GM19035 (cell line): Measurements from ENCODE around the gene HSF2.
A peak's percentile ranks its signal among the peaks of the same experiment; 100 is the strongest.

ENCODE experiments used
- ATAC-seq: cut with Tn5 transposase; IDR thresholded peaks from one replicate; pipeline ENCODE4 v1.9.1; 2021; ENCODE audit not compliant: unreplicated experiment

HSF2 gene

GRCh38 chr6:122399348-122400120 lies at the start of gene HSF2:
HSF2 (plus strand) TSS chr6:122399652; CDS start chr6:122399738, 86 bp downstream.
- ATAC-seq, result peak; percentile 98

- no peak for ATAC-seq
These were observed 46.3 kb upstream of the HSF2 start for GRCh38 chr6:122352981-122353664.

GRCh38 chr6:122360809-122361208 lies 38.6 kb upstream of the HSF2 start:
- no peak for ATAC-seq

GRCh38 chr6:122361314-122361979 lies 38.0 kb upstream of the HSF2 start:
- no peak for ATAC-seq

- ATAC-seq, result no peak
These were observed 35.5 kb upstream of the HSF2 start for GRCh38 chr6:122363769-122364483.

GRCh38 chr6:122365775-122366403 lies 33.6 kb upstream of the HSF2 start:
- ATAC-seq, result no peak

GRCh38 chr6:122367171-122367570 lies 32.3 kb upstream of the HSF2 start:
- no peak for ATAC-seq

- ATAC-seq, result no peak
These were observed 29.9 kb upstream of the HSF2 start for GRCh38 chr6:122369536-122369935.

- ATAC-seq, result no peak
These were observed 26.8 kb upstream of the HSF2 start for GRCh38 chr6:122372647-122373046.

- ATAC-seq, result no peak
These were observed 25.1 kb upstream of the HSF2 start for GRCh38 chr6:122374307-122374706.

- no peak for ATAC-seq
These were observed 23.2 kb upstream of the HSF2 start for GRCh38 chr6:122376246-122376645.

- peak; percentile 100 for ATAC-seq
These were observed 17.8 kb upstream of the HSF2 start for GRCh38 chr6:122381494-122382265.

- ATAC-seq, result no peak
These were observed 13.4 kb upstream of the HSF2 start for GRCh38 chr6:122385857-122386612.

- no peak for ATAC-seq
These were observed 10.5 kb upstream of the HSF2 start for GRCh38 chr6:122388945-122389344.

GRCh38 chr6:122389704-122390372 lies 9.6 kb upstream of the HSF2 start:
- ATAC-seq, result no peak

- no peak for ATAC-seq
These were observed 6.7 kb upstream of the HSF2 start for GRCh38 chr6:122392564-122393350.

GRCh38 chr6:122393351-122393896 lies 6.0 kb upstream of the HSF2 start:
- ATAC-seq, result peak; percentile 53

GRCh38 chr6:122394016-122394415 lies 5.4 kb upstream of the HSF2 start:
- no peak for ATAC-seq
